ENCODE results near the gene TMEM184A.

DNA sequence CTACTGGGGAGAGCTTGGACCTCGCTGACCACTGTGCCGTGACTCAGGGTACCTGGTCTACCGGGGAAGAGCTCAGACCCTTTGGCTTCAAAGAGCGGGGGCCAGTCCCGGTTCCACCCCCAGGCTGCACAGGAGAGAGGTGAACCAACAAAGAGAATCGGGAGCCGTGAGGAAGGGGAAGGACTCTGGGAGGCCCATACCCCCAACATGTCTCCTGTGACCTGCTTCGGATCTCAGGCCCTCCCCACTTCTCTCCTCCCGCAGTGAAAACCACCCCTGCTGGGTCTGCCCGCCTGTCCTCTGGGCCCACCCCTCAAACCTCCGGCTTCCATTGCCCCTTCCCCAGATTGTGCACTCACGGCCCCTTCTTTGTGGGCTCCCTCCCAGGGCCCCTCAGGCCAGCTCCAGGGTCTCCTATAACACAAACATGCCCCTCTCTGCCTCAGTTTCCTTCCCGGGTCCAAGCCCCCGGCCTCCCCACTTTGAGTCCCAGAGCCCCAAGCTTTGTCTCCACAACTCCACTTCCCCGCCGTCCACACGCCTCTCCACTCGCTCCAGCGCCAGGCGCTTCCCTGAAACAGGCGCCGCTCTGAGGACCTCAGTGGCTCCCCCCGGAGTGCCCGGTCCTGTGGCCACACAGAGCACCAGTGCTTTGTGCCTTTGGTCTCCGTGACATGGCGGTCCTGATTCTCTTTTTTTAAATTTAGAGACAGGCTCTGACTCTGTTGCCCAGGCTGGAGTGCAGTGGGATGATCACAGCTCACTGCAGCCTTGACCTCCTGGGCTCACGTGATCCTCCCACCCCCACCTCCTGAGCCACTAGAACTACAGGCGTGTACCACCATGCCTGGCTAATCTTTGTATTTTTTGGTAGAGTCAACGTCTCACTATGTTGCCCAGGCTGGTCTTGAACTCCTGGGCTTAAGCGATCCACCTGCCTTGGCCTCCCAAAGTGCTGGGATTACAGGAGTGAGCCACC is 44.3 kb downstream of the TMEM184A start:
- TF ChIP-seq POLR2A (IDR thresholded peaks at IDR 0.05; ENCODE audit: low read depth): no peak
- TF ChIP-seq, protein P1, sequence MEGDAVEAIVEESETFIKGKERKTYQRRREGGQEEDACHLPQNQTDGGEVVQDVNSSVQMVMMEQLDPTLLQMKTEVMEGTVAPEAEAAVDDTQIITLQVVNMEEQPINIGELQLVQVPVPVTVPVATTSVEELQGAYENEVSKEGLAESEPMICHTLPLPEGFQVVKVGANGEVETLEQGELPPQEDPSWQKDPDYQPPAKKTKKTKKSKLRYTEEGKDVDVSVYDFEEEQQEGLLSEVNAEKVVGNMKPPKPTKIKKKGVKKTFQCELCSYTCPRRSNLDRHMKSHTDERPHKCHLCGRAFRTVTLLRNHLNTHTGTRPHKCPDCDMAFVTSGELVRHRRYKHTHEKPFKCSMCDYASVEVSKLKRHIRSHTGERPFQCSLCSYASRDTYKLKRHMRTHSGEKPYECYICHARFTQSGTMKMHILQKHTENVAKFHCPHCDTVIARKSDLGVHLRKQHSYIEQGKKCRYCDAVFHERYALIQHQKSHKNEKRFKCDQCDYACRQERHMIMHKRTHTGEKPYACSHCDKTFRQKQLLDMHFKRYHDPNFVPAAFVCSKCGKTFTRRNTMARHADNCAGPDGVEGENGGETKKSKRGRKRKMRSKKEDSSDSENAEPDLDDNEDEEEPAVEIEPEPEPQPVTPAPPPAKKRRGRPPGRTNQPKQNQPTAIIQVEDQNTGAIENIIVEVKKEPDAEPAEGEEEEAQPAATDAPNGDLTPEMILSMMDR (IDR thresholded peaks at IDR 0.05): no peak
- no peak for TF ChIP-seq EP300 (IDR thresholded peaks at IDR 0.05)

Data from esophagus muscularis mucosa (tissue), 4 donors.